Measurements from ENCODE around the gene FAM20C.
"Not testable (repeated sequence)": the region's sequence is repeated elsewhere in the genome, so short reads cannot be mapped to it uniquely, and the experiment has no call there.

The FAM20C gene

GRCh38 chr7:174716-175115 is 17.7 kb upstream of the FAM20C start:
- DNase-seq: no peak

- DNase-seq: no peak
Observed at GRCh38 chr7:175955-176354, 16.4 kb upstream of the FAM20C start.

- DNase-seq: no peak
Observed at GRCh38 chr7:176381-176780, 16.0 kb upstream of the FAM20C start.

- DNase-seq: no peak
Observed at GRCh38 chr7:176786-177459, 15.4 kb upstream of the FAM20C start.

GRCh38 chr7:178444-178843 is 13.9 kb upstream of the FAM20C start:
- no peak for DNase-seq

GRCh38 chr7:179209-179681 is 13.1 kb upstream of the FAM20C start:
- no peak for DNase-seq

GRCh38 chr7:179948-180694 is 12.2 kb upstream of the FAM20C start:
- DNase-seq: no peak

GRCh38 chr7:181738-182137 is 10.6 kb upstream of the FAM20C start:
- DNase-seq: no peak

- DNase-seq: not testable (repeated sequence)
Observed at GRCh38 chr7:182502-182901, 9.9 kb upstream of the FAM20C start.

GRCh38 chr7:183496-184292 is 8.7 kb upstream of the FAM20C start:
- DNase-seq: no peak

GRCh38 chr7:184294-185264 is 7.8 kb upstream of the FAM20C start:
- DNase-seq: no peak

GRCh38 chr7:186516-187113 is 5.8 kb upstream of the FAM20C start:
- DNase-seq: no peak

GRCh38 chr7:187227-187927 is 5.0 kb upstream of the FAM20C start:
- DNase-seq: no peak

- no peak for DNase-seq
Observed at GRCh38 chr7:188174-188573, 4.2 kb upstream of the FAM20C start.

- DNase-seq: no peak
Observed at GRCh38 chr7:188727-189500, 3.5 kb upstream of the FAM20C start.

GRCh38 chr7:189719-190118 is 2.7 kb upstream of the FAM20C start:
- DNase-seq: no peak

- no peak for DNase-seq
Observed at GRCh38 chr7:190196-190595, 2.2 kb upstream of the FAM20C start.

GRCh38 chr7:191105-191980 is 1.0 kb upstream of the FAM20C start:
- peak; percentile 62 for DNase-seq

- DNase-seq: no peak
Observed at GRCh38 chr7:192701-193480, 520 bp downstream of the FAM20C start.
